HG03175 (cell line): ENCODE data around the gene MYOM3.

Experiments
- ATAC-seq: cut with Tn5 transposase; IDR thresholded peaks from one replicate; pipeline ENCODE4 v1.9.1; 2021; ENCODE audit warnings: mild to moderate bottlenecking, moderate library complexity; ENCODE audit not compliant: unreplicated experiment

Gene MYOM3

DNA sequence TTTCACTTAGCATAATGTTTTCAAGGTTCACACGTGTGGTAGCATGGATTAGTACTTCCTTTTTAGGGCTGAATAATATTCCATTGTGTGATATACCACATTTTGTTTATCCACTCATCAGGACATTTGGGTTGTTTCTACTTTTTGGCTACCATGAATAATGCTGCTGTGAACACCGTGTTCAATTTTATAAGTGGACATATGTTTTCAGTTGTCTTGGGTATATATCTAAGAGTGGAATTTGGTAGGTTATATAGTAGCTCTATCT lies 27.2 kb upstream of the MYOM3 start:
- ATAC-seq: no peak

DNA sequence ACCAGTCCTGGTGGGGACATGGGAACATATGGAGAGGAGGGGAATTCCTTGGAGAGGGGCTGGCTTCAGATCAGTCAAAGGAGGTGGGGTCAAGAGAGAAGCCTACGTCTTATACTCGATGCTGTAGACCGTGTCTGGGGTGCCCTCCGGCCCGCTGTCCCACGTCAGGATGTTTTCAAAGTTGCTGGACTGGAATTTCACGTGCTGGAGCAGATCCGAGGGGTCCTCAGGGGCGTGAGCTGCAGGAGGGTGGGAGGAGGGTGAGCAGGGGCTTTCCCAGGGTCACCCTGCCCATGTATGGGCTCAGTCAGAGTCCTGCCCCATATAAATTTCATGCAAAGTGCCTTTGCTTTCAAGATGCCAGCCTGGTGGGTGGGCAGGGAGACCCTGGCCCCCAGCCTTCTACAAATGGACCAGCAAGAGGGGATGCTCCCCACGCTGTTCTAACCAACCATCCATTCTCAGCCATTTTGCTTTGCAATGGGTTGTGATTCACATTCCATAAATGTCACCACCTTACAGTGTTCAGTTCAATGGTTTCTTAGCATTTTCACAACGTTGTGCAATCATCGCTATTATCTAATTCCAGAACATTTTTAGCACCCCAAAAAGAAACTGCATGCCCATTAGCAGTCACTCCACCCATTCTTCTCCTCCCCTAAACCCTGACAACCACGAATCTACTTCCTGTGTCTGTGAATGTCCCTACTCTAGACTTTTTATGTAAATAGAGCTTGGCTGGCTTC lies 26.7 kb upstream of the MYOM3 start:
- ATAC-seq: no peak

DNA sequence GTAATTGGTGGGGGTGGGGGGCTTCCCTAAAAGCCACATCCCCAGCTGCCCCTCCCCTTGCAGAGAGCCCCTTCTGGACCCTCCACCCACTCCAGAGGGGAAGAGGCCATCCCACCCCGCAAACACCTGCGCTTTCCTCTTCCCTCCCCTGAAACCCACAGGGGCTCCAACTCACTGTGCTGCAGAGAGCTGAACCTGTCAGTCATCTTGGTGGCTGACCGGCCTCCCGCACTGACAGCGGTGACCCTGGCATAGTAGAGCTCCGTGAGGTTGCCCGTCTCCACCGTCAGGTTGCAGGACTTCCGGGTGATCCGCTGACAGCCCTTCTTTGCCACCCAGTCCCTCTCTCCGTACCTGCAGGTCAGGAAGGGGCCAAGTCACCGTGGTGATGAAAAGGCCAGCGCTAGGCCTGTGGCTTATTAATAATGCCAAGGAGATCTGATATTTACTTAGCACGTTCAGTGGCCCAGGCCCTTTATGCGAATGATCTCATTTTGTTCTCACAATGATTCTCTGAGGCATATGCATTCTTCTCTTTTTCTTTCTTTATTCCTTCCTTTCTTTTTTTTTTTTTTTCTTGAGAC lies 25.1 kb upstream of the MYOM3 start:
- ATAC-seq: no peak

DNA sequence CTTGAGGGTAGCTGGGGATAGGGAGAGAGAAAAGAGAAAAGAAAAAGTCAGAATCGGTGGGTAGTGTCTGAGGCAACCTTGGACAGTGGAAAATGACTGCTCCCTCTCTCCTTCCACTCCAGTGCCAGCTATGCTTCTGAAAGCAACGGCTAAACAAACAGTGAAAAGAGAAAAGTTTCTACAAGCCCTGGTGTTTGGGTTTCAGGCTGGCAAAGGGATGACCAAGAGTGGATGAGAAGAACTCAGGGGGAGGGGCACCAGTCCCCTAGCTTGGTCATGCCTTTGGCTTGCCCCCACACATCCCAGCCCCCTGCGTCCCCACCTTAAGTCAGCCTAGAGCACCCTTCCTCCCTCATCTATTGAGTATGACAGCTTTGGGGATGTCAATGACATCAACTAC lies 22.4 kb upstream of the MYOM3 start:
- no peak for ATAC-seq

DNA sequence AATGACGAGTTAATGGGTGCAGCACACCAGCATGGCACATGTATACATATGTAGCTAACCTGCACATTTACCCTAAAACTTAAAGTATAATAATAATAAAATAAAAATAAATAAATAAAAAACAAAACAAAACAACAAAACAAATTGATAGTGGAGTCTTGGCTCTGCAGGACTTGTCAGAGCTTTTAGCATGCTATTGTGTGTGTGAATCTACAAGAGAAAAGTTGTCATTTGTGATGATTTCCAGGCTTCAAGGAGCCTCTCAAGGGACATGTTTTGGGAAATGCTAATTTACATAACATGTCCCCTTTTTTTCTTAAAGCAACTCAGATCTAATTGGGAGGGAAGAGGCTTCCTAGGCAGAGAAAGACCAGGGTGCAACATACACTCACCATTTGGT lies 21.9 kb upstream of the MYOM3 start:
- no peak for ATAC-seq

GRCh38 chr1:24130385-24130784 lies 18.4 kb upstream of the MYOM3 start:
- ATAC-seq: no peak

DNA sequence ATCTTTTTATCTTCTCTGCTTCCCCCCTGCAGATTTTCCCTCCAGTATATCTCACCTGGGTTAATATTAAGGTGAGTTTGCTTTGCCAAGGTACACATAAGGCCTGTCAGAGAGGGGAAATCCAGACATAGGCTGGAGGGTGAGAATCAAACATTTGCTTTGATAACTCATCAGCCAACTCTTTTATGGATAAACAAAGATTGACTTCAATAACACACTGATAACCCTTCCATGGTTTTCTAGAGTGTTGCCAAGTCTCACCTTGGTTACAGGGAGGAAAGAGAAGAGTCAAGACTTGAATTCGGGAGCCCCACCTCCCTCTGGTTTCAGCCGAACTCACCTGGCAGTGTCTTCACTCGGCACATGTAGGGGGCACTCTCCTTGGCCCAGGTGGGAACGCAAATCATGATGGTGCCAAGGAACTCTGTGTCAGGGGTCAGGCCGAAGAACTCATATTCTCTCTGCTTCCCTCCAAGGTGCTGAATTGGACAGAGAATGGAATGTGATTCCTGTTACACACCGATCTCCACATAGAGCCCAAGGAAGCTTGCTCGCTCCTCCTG lies 15.9 kb upstream of the MYOM3 start:
- no peak for ATAC-seq

- ATAC-seq: no peak
Measured at GRCh38 chr1:24127134-24127800, 15.3 kb upstream of the MYOM3 start.

DNA sequence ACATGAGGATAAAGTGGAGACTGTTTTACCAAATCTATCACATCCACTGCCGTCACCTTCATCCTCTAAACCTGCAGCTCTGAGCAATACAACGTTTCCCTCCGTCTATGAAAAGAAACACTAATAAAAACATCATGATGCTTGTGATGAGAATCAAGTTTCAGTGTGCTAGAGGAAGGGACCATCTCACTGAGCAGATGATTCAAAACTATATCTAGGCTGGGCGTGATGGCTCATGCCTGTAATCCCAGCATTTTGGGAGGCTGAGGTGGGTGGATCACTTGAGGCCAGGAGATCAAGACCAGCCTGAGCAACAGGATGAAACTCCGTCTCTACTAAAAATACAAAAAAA lies 14.7 kb upstream of the MYOM3 start:
- no peak for ATAC-seq

DNA sequence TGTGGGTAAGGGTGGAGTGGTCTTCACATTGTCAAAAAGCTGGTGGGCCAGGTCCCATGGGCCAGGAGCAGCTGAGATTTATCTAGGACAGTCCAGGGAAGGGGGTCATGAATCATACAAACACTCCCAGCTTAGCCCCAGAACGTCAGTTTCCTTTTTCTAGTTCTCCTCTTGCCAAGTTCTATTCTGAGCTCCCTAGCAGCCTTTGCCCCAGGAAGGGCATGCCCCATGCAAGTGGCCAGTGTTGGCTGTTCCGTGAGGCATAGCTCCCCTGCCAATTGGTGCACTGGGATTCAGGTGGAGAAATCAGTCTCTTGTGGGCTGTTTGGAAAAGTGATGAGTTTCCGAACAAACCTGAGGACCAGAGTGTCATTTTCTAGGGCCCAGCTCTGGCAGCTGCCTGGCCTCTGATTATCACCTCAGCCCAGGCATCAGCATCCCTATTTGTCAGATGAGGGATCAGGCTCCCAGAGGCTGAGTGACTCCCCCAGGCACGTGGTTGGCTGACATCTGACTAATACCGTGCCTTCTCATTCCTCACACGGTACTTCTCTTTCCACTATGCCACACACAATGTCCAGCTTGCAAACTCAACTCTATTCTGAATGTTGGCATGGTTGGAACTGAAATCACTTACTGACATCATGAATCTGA lies 14.2 kb upstream of the MYOM3 start:
- ATAC-seq: no peak

- ATAC-seq: no peak
Measured at GRCh38 chr1:24125456-24125855, 13.5 kb upstream of the MYOM3 start.

DNA sequence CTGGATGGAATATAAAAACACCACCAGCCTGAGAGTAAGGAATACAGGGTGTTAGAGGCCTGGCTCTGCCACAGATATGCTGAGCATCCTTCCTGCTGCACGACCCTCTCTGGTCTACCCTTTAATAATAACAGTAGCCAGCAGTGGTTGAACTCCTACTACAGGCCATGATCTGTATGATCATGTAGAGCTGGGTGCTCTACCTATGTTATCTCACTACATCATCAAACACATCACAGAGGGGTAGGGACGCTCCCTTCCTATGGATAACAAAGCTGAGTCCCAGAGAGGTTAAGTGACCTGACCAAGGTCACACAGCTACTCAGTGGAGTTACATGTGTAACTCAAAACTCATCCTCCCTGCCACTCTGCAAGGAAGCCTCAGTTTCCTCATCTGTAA lies 13.0 kb upstream of the MYOM3 start:
- no peak for ATAC-seq

GRCh38 chr1:24123611-24124010 lies 11.7 kb upstream of the MYOM3 start:
- ATAC-seq: no peak

DNA sequence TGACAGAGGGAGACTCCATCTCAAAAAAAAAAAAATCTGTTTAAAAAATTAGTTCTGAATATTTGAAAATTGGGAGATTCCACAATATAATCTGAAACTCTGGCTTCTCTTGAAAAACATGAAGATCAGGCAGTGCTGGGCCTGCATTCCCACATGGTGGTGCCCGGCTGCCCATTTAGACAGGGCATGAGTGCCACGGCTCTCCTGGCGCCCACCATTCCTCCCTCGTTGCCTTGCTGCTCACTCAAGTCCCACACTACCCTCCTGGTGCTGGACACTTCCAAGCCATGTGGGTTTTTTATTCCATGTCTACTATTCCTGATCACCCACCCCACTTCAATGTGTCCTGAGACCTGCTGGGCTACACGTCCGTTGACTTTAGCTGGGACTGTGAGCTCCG lies 10.8 kb upstream of the MYOM3 start:
- ATAC-seq: no peak

- ATAC-seq: no peak
Measured at GRCh38 chr1:24121406-24121805, 9.5 kb upstream of the MYOM3 start.

DNA sequence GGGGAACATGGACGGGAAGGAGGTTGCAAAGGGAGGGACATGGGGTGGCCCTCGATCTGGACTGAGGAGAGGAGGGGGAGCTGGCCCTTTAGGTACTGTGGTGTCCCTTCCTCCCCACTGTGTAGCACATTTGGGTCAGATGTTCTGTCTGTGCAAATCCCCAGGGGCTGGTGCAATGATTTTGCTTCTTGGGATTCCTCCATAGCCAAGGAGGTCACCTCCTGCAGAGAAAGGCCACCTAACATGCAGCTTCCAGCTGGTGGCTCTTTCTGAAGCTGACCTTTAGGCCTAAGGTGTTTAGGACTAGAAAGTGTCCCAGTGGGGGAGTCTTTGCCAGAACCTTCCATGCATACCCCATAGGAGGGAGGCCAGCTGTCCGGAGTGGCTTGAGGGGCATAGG lies 9.0 kb upstream of the MYOM3 start:
- no peak for ATAC-seq

- ATAC-seq: no peak
Measured at GRCh38 chr1:24119859-24120756, 8.2 kb upstream of the MYOM3 start.

- no peak for ATAC-seq
Measured at GRCh38 chr1:24119489-24119858, 7.5 kb upstream of the MYOM3 start.

DNA sequence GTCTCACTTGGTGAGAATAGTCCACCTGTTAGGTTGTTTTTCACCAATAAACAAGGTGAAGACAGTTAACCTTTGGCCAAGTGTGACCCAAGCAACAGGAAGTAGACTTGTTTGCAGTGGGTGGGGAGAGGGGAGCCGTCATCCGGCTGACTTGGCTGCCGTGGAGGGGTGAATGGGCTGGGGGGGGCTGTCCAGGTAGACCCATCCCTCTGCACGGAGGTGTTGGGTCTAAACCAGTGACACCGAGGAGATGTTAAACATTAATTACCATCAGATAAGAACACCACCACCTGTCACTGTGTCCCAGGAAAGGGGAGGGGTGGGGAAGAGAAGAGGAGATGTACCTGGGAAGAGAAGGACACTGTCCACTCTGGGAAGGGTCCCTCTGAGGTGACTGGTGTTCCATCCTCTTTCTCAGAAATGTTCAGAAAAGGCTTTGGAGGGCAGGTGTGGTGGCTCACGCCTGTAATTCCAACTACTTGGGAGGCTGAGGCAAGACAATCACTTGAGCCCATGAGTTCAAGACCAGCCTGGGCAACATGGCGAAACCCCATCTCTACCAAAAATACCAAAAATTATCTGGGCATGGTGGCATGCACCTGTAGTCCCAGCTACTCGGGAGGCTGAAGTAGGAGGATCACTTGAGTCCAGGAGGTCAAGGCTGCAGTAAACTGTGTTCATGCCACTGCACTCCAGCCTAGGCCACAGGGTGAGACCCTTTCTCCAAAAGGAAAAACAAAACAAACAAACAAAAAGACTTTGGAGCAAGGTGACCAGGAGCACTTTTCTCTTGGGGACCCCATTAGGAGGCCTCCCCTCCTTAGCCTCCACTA lies 6.7 kb upstream of the MYOM3 start:
- no peak for ATAC-seq
